ENCODE results near the gene CYP2S1.

CYP2S1 gene

DNA sequence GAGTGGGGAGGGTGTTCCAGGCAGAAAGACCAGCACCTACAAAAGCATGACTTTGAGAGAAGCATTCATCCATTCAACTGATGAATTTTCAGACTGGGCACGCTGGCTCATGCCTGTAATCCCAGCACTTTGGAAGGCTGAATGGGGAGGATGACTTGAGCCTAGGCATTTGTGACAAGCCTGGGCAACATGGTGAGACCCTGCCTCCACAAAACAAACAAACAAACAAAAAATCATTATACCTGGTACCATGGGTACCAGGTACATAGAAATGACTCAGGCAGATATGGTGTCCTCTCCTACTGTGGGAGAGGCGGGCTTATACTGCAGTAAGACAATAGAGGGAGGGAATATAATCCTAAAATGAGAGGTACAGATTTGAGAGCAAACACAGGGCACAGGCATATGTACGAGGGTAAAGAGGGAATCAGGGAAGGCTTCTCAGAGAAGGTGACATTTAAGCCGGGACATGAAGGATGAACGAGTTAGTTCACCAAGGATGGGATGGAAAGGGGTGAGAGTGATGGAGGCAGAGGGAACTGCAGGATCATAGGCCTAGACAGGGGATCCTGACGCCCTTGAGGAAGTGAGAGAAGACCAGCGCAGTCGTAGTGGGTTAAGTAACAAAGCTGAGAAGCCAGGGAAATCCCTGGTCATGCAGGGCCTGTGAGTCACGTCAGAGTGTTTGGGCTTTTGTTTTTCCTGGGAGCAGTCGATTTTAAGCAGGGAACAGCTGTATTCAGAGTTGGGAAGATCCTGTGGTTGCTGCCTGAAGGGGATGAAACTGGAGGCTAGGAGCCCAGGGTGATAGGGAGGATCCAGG lies 2.9 kb downstream of the CYP2S1 start:
- peak in 1 of 2 donors; percentile 25 for DNase-seq

- no peak for DNase-seq
Measured at GRCh38 chr19:41198559-41198958, 5.5 kb downstream of the CYP2S1 start.

DNA sequence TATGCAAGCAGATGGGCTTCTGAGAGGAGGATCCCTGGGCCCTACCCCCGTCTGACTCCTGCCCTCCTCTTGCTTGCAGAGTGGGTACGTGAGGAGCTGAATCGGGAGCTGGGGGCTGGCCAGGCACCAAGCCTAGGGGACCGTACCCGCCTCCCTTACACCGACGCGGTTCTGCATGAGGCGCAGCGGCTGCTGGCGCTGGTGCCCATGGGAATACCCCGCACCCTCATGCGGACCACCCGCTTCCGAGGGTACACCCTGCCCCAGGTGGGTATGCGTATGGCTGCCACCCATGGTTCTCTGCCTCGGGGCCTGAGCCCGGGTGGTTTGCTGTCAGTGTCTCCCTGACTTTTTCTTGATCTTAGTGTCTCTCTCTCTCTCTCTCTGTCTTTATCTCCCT lies 10.4 kb downstream of the CYP2S1 start:
- no peak for DNase-seq

GRCh38 chr19:41204338-41204737 lies 11.3 kb downstream of the CYP2S1 start:
- DNase-seq: peak; percentile 85 to 90

- DNase-seq: no peak
Measured at GRCh38 chr19:41205995-41206394, 13.0 kb downstream of the CYP2S1 start.

GRCh38 chr19:41206456-41206855 lies 13.4 kb downstream of the CYP2S1 start:
- DNase-seq: no peak

DNA sequence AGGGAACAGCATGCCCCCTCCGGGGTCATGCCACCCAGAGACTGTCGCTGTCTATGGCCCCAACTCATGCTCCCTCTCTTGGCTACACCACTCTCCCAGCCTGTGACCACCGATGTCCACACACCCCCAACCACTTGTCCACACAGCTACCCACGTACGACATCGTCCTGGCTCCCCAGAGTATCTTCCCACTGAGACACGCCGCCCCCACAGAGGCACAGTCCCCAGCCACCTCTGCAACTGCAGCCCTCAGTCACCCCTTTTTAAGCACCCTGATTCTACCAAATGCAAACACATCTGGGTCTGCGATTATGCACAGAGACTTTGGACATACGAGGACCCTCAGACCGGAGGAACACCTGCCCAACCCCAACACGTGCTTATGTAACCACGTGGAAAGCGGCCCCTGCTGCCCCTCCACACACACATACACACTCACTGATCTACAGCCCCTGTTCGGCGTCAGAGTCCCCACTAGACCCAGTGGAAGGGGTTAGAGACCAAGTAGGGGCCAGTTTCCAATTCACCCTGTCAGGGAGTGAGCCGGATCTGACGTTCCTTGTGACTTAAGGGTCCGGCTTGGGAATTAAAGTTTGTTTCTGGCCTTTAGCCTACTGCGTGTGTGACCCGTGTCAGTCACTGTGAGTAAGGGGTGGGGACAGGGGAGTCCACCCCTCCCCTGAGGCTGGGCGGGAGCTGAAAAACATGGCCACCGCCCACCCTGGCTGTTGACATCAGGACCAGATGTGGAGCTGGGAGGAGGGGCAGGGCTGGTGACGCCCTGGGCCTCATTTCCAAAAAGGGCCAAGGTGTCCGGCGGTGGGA lies 14.1 kb downstream of the CYP2S1 start:
- DNase-seq: no peak

DNA sequence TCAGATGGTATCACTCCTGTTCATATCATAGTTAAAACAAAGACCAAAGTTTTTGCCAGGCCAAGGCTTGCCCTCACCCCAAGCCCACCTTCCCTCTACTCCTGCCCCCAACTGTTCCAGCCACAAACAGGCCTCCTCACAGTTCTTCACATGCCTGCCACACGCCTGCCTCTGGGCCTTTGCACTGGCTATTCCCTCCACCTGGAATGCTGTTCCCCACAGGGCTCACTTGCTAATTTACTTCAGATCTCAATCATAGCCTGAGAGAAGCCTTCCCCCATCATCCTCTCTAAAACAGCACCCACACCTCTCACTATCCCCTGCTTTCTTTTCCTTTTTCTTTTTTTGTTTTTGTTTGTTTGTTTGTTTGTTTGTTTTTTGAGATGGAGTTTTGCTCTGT lies 21.1 kb downstream of the CYP2S1 start:
- DNase-seq: no peak

GRCh38 chr19:41217741-41218140 lies 24.7 kb downstream of the CYP2S1 start:
- DNase-seq: no peak

- no peak for DNase-seq
Measured at GRCh38 chr19:41218249-41218614, 25.2 kb downstream of the CYP2S1 start.

- no peak for DNase-seq
Measured at GRCh38 chr19:41218615-41219507, 25.8 kb downstream of the CYP2S1 start, which contains the start of gene AXL. TSS of gene AXL (plus strand) at chr19:41219223. CDS start at chr19:41219393, 170 bp downstream.

DNA sequence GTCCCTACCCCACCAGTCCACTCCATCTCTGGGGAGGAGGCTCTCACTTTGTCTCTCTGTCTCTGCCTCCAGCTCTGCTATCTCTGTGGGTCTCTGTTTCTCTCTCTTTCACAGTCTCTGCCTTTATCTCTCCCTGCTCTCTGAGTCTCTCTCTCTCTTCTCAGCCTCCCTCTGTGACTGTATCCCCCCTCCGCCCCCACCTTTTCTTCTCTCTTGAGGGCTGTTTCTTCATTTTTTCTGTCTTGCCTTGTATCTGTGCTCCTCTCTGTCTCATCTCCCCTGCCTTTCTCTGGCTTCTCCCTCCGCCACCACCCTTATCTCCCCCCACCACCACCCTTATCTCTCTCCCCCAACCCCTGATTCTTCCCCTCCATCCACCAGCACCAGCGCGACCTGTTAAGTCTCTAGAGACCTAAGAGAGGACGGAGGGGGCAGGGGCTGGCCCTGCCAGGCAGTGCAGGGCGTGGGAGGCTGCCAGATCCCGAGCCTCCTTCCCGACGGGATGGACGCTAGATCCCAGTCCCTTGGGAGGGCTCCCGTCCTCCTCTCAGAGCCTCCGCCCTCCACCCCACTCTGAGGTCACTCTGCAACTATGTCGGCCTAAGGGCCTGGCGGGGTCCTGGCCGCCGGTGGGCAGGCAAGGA lies 27.0 kb downstream of the CYP2S1 start:
- DNase-seq: no peak

GRCh38 chr19:41220811-41221210 lies 27.8 kb downstream of the CYP2S1 start:
- no peak for DNase-seq

- no peak for DNase-seq
Measured at GRCh38 chr19:41221514-41222205, 28.6 kb downstream of the CYP2S1 start.

DNA sequence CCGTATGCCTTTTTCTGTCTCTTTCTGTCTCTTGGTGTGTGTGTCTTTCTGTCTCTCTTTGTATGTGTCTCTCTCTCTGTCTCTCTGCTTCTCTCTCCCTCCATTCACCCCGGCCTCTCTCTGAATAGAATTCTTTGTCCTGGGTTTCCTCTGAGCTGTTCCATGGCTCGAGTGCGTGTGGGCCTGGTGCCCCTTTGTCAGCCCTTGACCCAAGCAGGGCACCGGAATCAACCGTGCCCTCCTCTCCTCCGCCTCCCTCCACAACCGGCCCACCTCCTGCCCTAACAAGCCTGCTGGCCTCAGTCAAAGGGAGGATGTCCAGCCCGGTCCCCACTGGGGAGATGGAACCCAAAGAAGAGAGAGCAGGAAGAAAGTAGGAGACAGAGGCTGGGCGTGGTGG lies 29.2 kb downstream of the CYP2S1 start:
- no peak for DNase-seq

DNA sequence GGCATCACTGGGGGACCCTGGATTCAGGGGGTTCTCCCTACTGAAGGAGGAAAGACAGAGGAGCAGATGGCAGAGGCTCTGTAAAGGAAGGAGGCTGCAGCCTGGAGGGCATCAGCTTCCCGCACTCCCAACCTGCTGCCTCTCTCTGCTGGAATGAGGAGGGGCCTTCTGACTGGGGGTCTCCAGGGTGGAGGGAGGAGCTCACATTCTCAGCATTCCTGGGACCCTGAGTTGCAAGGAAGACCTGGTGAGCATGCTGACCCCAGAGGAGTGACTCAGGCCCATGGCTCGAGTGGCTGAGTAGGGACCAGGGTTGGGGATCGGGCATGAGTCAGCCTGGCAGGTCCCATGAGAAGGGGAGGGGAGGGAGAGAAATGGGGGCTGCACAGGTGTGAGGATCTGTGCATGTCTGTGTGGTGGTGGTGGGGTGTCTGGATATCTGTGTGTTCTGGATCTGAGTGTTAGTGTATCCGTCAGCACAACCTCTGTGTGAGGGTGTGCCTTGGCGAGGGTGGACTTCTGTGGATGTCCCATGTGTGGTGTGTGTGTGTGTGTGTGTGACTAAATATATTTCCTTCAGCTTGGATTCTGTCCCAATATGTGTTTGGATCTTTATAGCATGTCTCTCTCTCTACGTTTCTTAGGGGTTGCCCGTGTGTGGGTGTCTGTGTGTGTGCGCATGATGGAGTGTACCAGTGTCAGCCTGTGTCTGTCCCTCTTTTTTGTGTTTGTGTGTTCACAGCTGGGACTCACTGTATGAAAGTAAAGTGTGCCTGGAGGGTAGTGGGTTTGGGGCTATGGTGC lies 30.6 kb downstream of the CYP2S1 start:
- DNase-seq: no peak

DNA sequence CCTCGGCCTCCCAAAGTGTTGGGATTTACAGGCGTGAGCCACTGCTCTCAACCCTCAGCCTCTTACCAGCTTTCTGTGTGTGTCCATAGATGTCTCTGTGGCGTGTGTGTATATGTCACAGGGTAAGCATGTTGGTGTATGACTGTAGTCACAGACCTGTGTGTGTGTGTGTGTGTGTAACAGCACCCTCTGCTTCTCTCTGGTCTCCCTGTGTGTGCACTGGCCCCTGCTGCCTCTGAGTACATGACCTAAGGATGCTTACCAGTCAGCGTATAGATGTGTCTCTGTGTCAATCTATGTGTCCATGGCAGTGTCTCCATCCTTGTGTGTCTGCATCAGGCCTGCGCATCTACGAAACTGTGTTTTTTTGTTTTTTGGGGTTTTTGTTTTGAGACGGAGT lies 31.6 kb downstream of the CYP2S1 start:
- DNase-seq: no peak

- DNase-seq: peak in 1 of 2 donors; percentile 27
Measured at GRCh38 chr19:41225238-41226052, 32.4 kb downstream of the CYP2S1 start.

GRCh38 chr19:41226053-41226873 lies 33.2 kb downstream of the CYP2S1 start:
- peak in 1 of 2 donors; percentile 39 for DNase-seq
